Mesothelial cell of epicardium (in vitro differentiated cells): ENCODE measurements around the gene AGBL1. TPM values are rescaled to one million over a fixed set of nuclear protein-coding genes. Genes with fewer than 3 reads are reported as not detected.

Experiments
- DNase-seq, 2 experiments: peaks; one replicate each; pipeline ENCODE4 v3.0.0; 2021; ENCODE audit warnings: low spot score in 2 of 2; ENCODE audit not compliant: unreplicated experiment in 2 of 2
- H3K27ac Mint-ChIP-seq: 2 replicates; pipeline ENCODE4 v1.8.0; 2021; ENCODE audit warnings: mixed read lengths
- H3K27me3 Mint-ChIP-seq: 2 replicates; pipeline ENCODE4 v1.8.0; 2021; ENCODE audit warnings: low read depth, mixed read lengths
- H3K36me3 Mint-ChIP-seq: 2 replicates; pipeline ENCODE4 v1.8.0; 2021; ENCODE audit warnings: mixed read lengths
- H3K4me1 Mint-ChIP-seq: 2 replicates; pipeline ENCODE4 v1.8.0; 2021; ENCODE audit warnings: mixed read lengths
- H3K4me3 Mint-ChIP-seq: 2 replicates; pipeline ENCODE4 v1.8.0; 2021; ENCODE audit warnings: mild to moderate bottlenecking, moderate library complexity, mixed read lengths
- H3K9me3 Mint-ChIP-seq: 2 replicates; pipeline ENCODE4 v1.8.0; 2021; ENCODE audit warnings: mixed read lengths
- total RNA-seq: library from RNA; stranded (reverse); gene quantifications from 3 replicates; pipeline ENCODE4 v1.2.1, GENCODE V29; 2021
- TF ChIP-seq, protein P1 (sequence below): fragments of 200-600 bp; sonication (generic); IDR thresholded peaks from one replicate; pipeline ENCODE4 v1.5.0; 2021; ENCODE audit warnings: antibody characterized with exemption; ENCODE audit not compliant: unreplicated experiment

Gene AGBL1
- total RNA-seq, 1 donor from 2014 or later, result not detected

DNA sequence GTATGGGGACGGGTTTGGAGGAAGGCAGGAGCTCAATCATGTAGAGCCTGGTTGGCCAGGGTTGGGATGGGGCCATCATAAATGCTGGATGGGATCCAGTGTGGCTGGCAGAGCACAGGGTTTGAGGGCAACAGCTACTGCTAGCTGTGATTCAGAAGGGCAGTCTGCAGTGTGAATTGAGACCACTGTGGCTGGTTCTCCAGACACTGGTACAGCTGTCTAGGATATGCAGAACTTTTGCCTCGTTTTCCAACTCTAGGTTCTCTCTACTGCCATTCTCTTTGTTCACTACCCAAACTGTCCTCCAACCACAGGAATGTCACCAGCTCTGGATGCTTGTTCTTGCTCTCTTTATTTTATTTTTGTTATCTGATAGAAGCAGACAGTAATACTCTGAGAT lies 543.6 kb downstream of the AGBL1 start:
- Mint-ChIP-seq H3K27ac (no peak overlapping the region), H3K4me1 (peaks cover 42% of the 10 kb centered on the region), H3K9me3 (no peaks in the 10 kb centered on the region), H3K27me3 (no peaks in the 10 kb centered on the region), H3K4me3 (no peak overlapping the region), H3K36me3 (no peaks in the 10 kb centered on the region)
- no peak for DNase-seq
- TF ChIP-seq, protein P1, sequence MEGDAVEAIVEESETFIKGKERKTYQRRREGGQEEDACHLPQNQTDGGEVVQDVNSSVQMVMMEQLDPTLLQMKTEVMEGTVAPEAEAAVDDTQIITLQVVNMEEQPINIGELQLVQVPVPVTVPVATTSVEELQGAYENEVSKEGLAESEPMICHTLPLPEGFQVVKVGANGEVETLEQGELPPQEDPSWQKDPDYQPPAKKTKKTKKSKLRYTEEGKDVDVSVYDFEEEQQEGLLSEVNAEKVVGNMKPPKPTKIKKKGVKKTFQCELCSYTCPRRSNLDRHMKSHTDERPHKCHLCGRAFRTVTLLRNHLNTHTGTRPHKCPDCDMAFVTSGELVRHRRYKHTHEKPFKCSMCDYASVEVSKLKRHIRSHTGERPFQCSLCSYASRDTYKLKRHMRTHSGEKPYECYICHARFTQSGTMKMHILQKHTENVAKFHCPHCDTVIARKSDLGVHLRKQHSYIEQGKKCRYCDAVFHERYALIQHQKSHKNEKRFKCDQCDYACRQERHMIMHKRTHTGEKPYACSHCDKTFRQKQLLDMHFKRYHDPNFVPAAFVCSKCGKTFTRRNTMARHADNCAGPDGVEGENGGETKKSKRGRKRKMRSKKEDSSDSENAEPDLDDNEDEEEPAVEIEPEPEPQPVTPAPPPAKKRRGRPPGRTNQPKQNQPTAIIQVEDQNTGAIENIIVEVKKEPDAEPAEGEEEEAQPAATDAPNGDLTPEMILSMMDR, result no peak

DNA sequence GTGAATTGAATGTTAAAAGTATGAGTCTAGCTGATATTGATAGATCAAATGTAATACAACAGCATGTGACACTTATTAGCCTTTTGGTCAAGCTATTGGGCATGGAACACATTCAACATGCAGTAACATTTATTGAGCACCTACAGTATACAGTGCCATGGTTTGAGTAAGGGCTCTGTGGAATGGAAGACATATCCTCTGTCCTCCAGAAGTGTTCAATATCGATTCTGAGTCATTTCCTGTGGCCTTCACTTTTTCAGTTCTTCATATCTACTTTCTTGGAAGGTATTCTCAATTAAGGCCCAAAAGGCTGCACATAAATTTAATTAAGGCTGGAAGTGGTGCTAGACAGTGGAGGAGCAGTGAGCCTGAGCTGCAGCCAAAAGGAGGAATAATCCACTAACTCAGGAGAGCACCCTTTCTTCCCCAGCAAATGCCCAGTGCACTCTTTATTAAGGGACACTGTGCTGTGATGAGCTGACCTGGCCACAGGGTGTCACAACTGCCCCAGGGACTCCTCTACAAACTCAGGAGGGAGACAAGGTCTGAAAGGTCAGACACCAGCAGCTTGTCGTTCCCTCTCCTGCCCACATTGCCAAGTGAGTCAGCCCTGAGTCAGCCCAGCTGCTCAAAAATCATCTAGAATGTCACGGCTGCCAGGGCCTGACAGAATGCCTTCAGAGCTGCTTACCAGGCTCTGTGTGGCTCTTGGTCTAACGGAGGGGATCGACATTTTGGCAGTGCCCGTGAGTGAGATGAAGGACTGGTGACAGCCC lies 544.8 kb downstream of the AGBL1 start:
- Mint-ChIP-seq H3K4me3 (no peak overlapping the region), H3K36me3 (no peaks in the 10 kb centered on the region), H3K9me3 (no peaks in the 10 kb centered on the region), H3K27ac (no peak overlapping the region), H3K27me3 (no peaks in the 10 kb centered on the region), H3K4me1 (peaks cover 35% of the 10 kb centered on the region)
- DNase-seq, result no peak
- TF ChIP-seq, protein P1, result no peak

DNA sequence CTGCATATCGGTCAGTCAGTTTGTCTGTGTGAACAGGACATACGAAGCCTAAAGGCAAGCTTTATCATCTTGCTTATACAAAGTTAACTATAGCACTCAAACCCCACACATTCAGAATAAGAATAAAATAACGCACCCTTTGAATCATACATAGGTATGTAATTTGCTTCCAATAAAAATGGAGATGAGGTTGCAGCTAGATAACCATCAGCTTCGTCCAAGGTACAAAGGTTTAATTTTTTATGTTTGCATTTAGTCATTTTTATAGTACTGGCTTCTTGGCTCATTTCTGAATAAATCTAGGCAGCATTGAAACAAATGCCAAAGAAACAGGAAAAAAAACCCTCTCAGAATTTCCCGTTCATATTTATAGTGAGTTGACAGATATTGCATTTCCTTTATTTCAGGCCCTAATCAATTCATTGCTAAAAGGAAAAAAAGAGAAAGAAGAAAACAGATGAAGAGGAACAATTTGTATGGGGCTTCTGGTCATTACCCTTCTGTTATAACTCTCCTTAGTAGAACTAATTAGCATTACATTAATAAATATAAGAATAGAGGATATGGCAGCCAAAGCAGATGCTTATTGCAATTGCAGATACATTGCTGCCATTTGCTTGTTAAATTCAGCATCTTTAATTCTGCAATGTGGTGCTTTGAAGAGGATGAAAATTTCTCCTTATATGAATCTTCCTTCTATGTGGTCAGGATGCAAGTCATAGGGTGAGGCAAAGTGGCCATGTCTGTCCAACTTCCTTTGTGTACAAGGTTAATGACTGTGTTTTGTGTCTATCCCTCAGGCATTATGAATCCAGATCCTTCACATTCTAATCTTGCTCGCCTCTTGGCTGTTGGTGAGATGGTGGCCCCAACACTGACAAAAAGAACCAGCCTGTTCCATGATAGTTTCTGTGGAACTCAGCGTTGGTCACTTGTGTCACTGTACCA lies 550.0 kb downstream of the AGBL1 start:
- Mint-ChIP-seq H3K36me3 (no peaks in the 10 kb centered on the region), H3K27ac (no peak overlapping the region), H3K27me3 (no peaks in the 10 kb centered on the region), H3K9me3 (peaks cover 6% of the 10 kb centered on the region), H3K4me3 (no peak overlapping the region), H3K4me1 (no peaks in the 10 kb centered on the region)
- DNase-seq, result no peak
- TF ChIP-seq, protein P1, result no peak

DNA sequence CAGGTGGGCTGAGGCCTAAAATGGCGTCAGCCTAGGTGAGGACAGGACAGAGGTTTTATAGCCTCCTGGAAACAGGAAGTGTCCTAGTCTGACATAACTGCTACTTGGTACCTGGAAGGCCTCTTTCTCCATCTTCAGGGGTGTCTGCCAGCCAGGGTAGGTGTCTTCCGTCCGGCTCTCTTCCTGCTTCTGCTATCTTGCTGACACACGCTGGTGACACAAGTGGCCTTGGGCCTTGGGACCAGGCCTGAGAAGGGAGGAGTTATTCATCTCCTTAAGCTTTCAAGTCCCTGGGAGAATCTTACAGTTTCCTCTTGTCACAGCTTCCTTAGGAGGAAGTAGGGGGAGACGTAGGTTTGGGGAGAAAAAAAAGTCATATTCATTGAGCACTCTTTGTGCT lies 551.3 kb downstream of the AGBL1 start:
- DNase-seq, result no peak
- H3K4me3 Mint-ChIP-seq, result no peak overlapping the region
- H3K9me3 Mint-ChIP-seq, result peaks cover 6% of the 10 kb centered on the region
- no peaks in the 10 kb centered on the region for H3K36me3 Mint-ChIP-seq
- H3K27ac Mint-ChIP-seq, result no peak overlapping the region
- H3K27me3 Mint-ChIP-seq, result no peaks in the 10 kb centered on the region
- no peaks in the 10 kb centered on the region for H3K4me1 Mint-ChIP-seq
- TF ChIP-seq, protein P1, result no peak

DNA sequence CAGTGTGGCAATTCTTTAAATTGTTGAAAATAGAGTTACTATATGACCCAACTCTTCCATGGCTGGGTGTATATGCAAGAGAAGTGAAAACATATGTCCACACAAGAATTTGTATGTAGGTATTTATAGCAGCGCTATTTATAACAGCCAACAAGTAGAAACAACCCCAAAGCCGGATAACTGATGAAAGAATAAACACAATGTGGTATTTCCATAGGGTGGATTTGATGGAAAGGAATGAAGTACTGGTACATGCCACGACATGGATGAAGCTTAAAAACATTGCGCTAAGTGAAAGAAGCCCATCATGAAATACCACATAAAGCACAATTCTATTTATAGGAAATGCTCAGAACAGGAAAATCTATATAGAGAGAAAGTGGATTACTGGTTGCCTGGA lies 554.5 kb downstream of the AGBL1 start:
- TF ChIP-seq, protein P1, result no peak
- Mint-ChIP-seq H3K4me3 (no peak overlapping the region), H3K27ac (no peak overlapping the region), H3K36me3 (no peaks in the 10 kb centered on the region), H3K4me1 (no peaks in the 10 kb centered on the region), H3K9me3 (peaks cover 9% of the 10 kb centered on the region), H3K27me3 (peaks cover 7% of the 10 kb centered on the region)
- DNase-seq, result no peak
